B cell (primary cell): ENCODE data around the gene TOP2A.

Source experiments
- EZH2 ChIP-seq: IDR thresholded peaks from 2 replicates; pipeline ENCODE4 v1.6.1; 2012; ENCODE audit warnings: borderline replicate concordance, low read depth, mild to moderate bottlenecking, moderate library complexity, low read length; ENCODE audit not compliant: insufficient read depth, poor library complexity, severe bottlenecking
- TF ChIP-seq, protein P1 (sequence below): fragments of 200-600 bp; IDR thresholded peaks from one replicate; pipeline ENCODE4 v1.8.0; 2022; ENCODE audit warnings: antibody characterized with exemption, mild to moderate bottlenecking

DNA sequence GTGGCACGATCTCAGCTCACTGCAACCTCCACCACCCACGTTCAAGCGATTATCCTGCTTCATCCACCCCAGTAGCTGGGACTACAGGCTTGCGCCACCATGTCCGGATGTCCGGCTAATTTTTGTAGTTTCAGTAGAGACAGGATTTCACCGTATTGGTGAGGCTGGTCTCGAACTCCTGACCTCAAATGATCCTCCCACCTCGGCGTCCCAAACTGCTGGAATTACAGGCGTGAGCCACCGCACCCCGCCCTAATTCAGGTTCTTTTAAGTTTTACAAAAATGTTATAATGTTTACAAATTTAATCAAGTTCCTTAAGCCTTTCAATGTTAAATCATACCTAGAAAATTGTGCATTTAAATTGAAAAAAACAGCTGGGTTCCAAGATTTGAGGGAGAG is 39.9 kb downstream of the TOP2A start:
- TF ChIP-seq, protein P1, sequence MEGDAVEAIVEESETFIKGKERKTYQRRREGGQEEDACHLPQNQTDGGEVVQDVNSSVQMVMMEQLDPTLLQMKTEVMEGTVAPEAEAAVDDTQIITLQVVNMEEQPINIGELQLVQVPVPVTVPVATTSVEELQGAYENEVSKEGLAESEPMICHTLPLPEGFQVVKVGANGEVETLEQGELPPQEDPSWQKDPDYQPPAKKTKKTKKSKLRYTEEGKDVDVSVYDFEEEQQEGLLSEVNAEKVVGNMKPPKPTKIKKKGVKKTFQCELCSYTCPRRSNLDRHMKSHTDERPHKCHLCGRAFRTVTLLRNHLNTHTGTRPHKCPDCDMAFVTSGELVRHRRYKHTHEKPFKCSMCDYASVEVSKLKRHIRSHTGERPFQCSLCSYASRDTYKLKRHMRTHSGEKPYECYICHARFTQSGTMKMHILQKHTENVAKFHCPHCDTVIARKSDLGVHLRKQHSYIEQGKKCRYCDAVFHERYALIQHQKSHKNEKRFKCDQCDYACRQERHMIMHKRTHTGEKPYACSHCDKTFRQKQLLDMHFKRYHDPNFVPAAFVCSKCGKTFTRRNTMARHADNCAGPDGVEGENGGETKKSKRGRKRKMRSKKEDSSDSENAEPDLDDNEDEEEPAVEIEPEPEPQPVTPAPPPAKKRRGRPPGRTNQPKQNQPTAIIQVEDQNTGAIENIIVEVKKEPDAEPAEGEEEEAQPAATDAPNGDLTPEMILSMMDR, result no peak
- no peak for TF ChIP-seq EZH2
